WTC11 (cell line): ENCODE results near the gene ADGRL3. TPM values are rescaled to one million over a fixed set of nuclear protein-coding genes. Genes with fewer than 3 reads are reported as not detected.

Source experiments
- ATAC-seq: fragments of 200-7000 bp; cut with Tn5 transposase; 2 replicates; pipeline ENCODE4 v1.10.0; 2021; ENCODE audit warnings: mild to moderate bottlenecking, moderate library complexity
- CTCF ChIA-PET: fragments of 300-600 bp; sonication (Branson Sonifier 250); formaldehyde crosslinking; loops from one replicate; lab custom pipeline; 2021; ENCODE audit warnings: antibody characterized with exemption; lab: Charles Lee
- POLR2A ChIA-PET: fragments of 350-600 bp; sonication (Branson Sonifier 250); formaldehyde crosslinking; loops from one replicate; lab custom pipeline; 2021; ENCODE audit warnings: antibody characterized with exemption; lab: Charles Lee
- DNase-seq: peaks from one replicate; pipeline ENCODE4 v3.0.0; 2021; ENCODE audit warnings: low spot score
- H3K27ac Mint-ChIP-seq: 2 replicates; pipeline ENCODE4 v1.8.0; 2021; ENCODE audit warnings: mixed read lengths
- H3K27me3 Mint-ChIP-seq: 2 replicates; pipeline ENCODE4 v1.8.0; 2021; ENCODE audit warnings: low read depth, mild to moderate bottlenecking, moderate library complexity, mixed read lengths
- H3K36me3 Mint-ChIP-seq: 2 replicates; pipeline ENCODE4 v1.8.0; 2021; ENCODE audit warnings: mixed read lengths
- H3K4me1 Mint-ChIP-seq: 2 replicates; pipeline ENCODE4 v1.8.0; 2022; ENCODE audit warnings: mixed read lengths
- H3K4me3 Mint-ChIP-seq: 2 replicates; pipeline ENCODE4 v1.8.0; 2021; ENCODE audit warnings: mild to moderate bottlenecking, moderate library complexity, mixed read lengths
- H3K9me3 Mint-ChIP-seq: 2 replicates; pipeline ENCODE4 v1.8.0; 2021; ENCODE audit warnings: mixed read lengths
- ATF1 ChIP-seq: sonication (generic); formaldehyde crosslinking; IDR thresholded peaks from 2 replicates; pipeline ENCODE4 v1.8.1; 2023; ENCODE audit warnings: mild to moderate bottlenecking, moderate library complexity, missing genetic modification reagents
- CREM ChIP-seq: sonication (generic); formaldehyde crosslinking; IDR thresholded peaks from 2 replicates; pipeline ENCODE4 v1.8.1; 2022; ENCODE audit warnings: mild to moderate bottlenecking, missing genetic modification reagents, moderate library complexity
- ELF4 ChIP-seq: sonication (generic); formaldehyde crosslinking; IDR thresholded peaks from 2 replicates; pipeline ENCODE4 v1.8.1; 2022; ENCODE audit warnings: low read depth, mild to moderate bottlenecking, moderate library complexity, missing genetic modification reagents
- EMX1 ChIP-seq: fragments of 250-450 bp; sonication (Bioruptor Pico); IDR thresholded peaks from 2 replicates; pipeline ENCODE4 v1.8.0; 2021; ENCODE audit warnings: mild to moderate bottlenecking
- ESRRA ChIP-seq: sonication (generic); formaldehyde crosslinking; IDR thresholded peaks from 2 replicates; pipeline ENCODE4 v1.8.1; 2022; ENCODE audit warnings: mild to moderate bottlenecking, missing genetic modification reagents, borderline replicate concordance
- FOXJ3 ChIP-seq: sonication (generic); formaldehyde crosslinking; IDR thresholded peaks from 2 replicates; pipeline ENCODE4 v1.9.0; 2021; ENCODE audit warnings: missing genetic modification reagents, mild to moderate bottlenecking, borderline replicate concordance
- FOXK1 ChIP-seq: sonication (generic); formaldehyde crosslinking; IDR thresholded peaks from 2 replicates; pipeline ENCODE4 v1.8.0; 2022; ENCODE audit warnings: mild to moderate bottlenecking, moderate library complexity, missing genetic modification reagents
- IRF2 ChIP-seq: sonication (generic); formaldehyde crosslinking; IDR thresholded peaks from 2 replicates; pipeline ENCODE4 v1.8.0; 2022; ENCODE audit warnings: low read depth, missing genetic modification reagents, borderline replicate concordance
- JAZF1 ChIP-seq: fragments of 250-450 bp; sonication (Bioruptor Pico); IDR thresholded peaks from 2 replicates; pipeline ENCODE4 v1.9.0; 2021; ENCODE audit warnings: moderate library complexity, mild to moderate bottlenecking, inconsistent platforms
- NFATC4 ChIP-seq: fragments of 250-450 bp; sonication (Bioruptor Pico); IDR thresholded peaks from 2 replicates; pipeline ENCODE4 v1.9.0; 2021; ENCODE audit warnings: mild to moderate bottlenecking
- PRRX2 ChIP-seq: fragments of 250-450 bp; sonication (Bioruptor Pico); IDR thresholded peaks from 2 replicates; pipeline ENCODE4 v1.8.0; 2021; ENCODE audit warnings: mild to moderate bottlenecking
- RORB ChIP-seq: fragments of 250-450 bp; sonication (Bioruptor Pico); IDR thresholded peaks from 2 replicates; pipeline ENCODE4 v1.9.0; 2021; ENCODE audit warnings: mild to moderate bottlenecking
- TCF7 ChIP-seq: sonication (generic); formaldehyde crosslinking; IDR thresholded peaks from 2 replicates; pipeline ENCODE4 v1.8.0; 2022; ENCODE audit warnings: mild to moderate bottlenecking, low read depth, missing genetic modification reagents, moderate library complexity
- TEAD1 ChIP-seq: sonication (generic); formaldehyde crosslinking; IDR thresholded peaks from 2 replicates; pipeline ENCODE4 v1.8.0; 2022; ENCODE audit warnings: mild to moderate bottlenecking, missing genetic modification reagents
- TEAD4 ChIP-seq: sonication (generic); formaldehyde crosslinking; IDR thresholded peaks from 2 replicates; pipeline ENCODE4 v1.8.0; 2022; ENCODE audit warnings: mild to moderate bottlenecking, missing genetic modification reagents
- ZBTB21 ChIP-seq: sonication (generic); formaldehyde crosslinking; IDR thresholded peaks from 2 replicates; pipeline ENCODE4 v1.8.1; 2023; ENCODE audit warnings: mild to moderate bottlenecking, missing genetic modification reagents, borderline replicate concordance
- ZNF396 ChIP-seq: fragments of 250-450 bp; sonication (Bioruptor Pico); IDR thresholded peaks from 2 replicates; pipeline ENCODE4 v1.8.0; 2021; ENCODE audit warnings: mild to moderate bottlenecking, moderate library complexity, borderline replicate concordance
- total RNA-seq: library from RNA; stranded (reverse); gene quantifications from 3 replicates; pipeline ENCODE4 v1.2.3, GENCODE V29; 2021
- TF ChIP-seq, protein P1 (sequence below): sonication (generic); formaldehyde crosslinking; IDR thresholded peaks from 2 replicates; pipeline ENCODE4 v1.8.0; 2023; ENCODE audit warnings: missing genetic modification reagents, mild to moderate bottlenecking, borderline replicate concordance
- TF ChIP-seq, protein P2 (sequence below): fragments of 250-450 bp; sonication (Bioruptor Pico); IDR thresholded peaks from 2 replicates; pipeline ENCODE4 v2.1.2; 2022; ENCODE audit warnings: mild to moderate bottlenecking, moderate library complexity
- TF ChIP-seq, protein P3 (sequence below): sonication (generic); formaldehyde crosslinking; IDR thresholded peaks from 2 replicates; pipeline ENCODE4 v1.8.0; 2022; ENCODE audit warnings: mild to moderate bottlenecking, missing genetic modification reagents
- TF ChIP-seq, protein P4 (sequence below): fragments of 250-450 bp; sonication (Bioruptor Pico); IDR thresholded peaks from 2 replicates; pipeline ENCODE4 v1.9.0; 2021; ENCODE audit warnings: mild to moderate bottlenecking
- TF ChIP-seq, protein P5 (sequence below): fragments of 250-450 bp; sonication (Bioruptor Pico); IDR thresholded peaks from 2 replicates; pipeline ENCODE4 v1.9.0; 2021; ENCODE audit warnings: moderate library complexity, mild to moderate bottlenecking, inconsistent platforms, borderline replicate concordance
- TF ChIP-seq, protein P6 (sequence below): fragments of 250-450 bp; sonication (Bioruptor Pico); IDR thresholded peaks from 2 replicates; pipeline ENCODE4 v1.9.0; 2021; ENCODE audit warnings: mild to moderate bottlenecking
- TF ChIP-seq, protein P7 (sequence below): sonication (generic); formaldehyde crosslinking; IDR thresholded peaks from 2 replicates; pipeline ENCODE4 v1.8.0; 2022; ENCODE audit warnings: mild to moderate bottlenecking, missing genetic modification reagents

Gene ADGRL3
- total RNA-seq, 1 experiment from 2014 or later, result 8.7 TPM

DNA sequence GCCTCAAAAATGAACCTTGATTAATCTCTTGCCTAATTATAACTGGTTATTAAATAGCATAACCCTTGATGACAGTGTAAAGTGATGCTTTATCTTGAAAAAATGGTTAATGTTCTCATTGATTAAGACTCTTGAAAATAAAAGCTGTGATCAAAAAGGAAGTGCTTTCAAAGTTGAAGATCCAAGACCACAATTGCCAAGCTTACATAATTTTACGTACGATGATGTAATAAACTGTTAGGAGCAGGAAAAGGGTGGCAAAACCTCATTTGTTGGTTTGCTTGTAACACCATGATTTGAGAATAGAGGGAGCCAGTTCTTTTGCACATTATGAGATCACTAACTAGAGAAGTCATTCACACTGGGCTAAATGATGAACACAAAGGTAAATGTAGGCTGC is 322.2 kb downstream of the ADGRL3 start (continued):
- TF ChIP-seq, protein P1, sequence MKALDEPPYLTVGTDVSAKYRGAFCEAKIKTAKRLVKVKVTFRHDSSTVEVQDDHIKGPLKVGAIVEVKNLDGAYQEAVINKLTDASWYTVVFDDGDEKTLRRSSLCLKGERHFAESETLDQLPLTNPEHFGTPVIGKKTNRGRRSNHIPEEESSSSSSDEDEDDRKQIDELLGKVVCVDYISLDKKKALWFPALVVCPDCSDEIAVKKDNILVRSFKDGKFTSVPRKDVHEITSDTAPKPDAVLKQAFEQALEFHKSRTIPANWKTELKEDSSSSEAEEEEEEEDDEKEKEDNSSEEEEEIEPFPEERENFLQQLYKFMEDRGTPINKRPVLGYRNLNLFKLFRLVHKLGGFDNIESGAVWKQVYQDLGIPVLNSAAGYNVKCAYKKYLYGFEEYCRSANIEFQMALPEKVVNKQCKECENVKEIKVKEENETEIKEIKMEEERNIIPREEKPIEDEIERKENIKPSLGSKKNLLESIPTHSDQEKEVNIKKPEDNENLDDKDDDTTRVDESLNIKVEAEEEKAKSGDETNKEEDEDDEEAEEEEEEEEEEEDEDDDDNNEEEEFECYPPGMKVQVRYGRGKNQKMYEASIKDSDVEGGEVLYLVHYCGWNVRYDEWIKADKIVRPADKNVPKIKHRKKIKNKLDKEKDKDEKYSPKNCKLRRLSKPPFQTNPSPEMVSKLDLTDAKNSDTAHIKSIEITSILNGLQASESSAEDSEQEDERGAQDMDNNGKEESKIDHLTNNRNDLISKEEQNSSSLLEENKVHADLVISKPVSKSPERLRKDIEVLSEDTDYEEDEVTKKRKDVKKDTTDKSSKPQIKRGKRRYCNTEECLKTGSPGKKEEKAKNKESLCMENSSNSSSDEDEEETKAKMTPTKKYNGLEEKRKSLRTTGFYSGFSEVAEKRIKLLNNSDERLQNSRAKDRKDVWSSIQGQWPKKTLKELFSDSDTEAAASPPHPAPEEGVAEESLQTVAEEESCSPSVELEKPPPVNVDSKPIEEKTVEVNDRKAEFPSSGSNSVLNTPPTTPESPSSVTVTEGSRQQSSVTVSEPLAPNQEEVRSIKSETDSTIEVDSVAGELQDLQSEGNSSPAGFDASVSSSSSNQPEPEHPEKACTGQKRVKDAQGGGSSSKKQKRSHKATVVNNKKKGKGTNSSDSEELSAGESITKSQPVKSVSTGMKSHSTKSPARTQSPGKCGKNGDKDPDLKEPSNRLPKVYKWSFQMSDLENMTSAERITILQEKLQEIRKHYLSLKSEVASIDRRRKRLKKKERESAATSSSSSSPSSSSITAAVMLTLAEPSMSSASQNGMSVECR, result no peak
- TF ChIP-seq CREM (CRISPR knock-in tag) (no peak), RORB (CRISPR knock-in tag) (no peak), ZNF396 (no peak), TEAD1 (CRISPR knock-in tag) (no peak), ATF1 (CRISPR knock-in tag) (no peak)

DNA sequence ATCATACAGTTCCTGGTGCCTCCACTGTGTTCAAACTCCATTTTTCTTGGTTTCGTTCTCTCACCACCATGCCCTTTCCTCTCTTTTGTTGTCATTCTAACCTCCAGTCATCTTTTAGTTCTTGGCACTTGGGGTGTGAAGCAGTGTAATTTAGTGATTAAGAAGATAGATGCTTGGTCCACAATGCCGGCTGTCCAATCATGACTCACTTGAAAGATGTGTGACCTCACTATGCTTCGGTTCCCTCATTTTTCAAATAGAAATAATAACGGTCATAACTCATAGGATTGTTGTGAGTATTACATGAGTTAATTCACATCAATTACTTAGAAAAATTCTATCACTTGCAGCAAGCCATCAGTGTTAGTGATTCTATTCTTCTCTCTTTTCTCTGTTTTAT is 327.8 kb downstream of the ADGRL3 start:
- no peaks in the 10 kb centered on the region for H3K27me3 Mint-ChIP-seq
- H3K4me1 Mint-ChIP-seq, result no peaks in the 10 kb centered on the region
- TF ChIP-seq ZNF396 (no peak), ZBTB21 (no peak), TEAD4 (no peak), NFATC4 (CRISPR knock-in tag) (no peak), RORB (CRISPR knock-in tag) (no peak), TCF7 (CRISPR knock-in tag) (no peak), JAZF1 (no peak), FOXK1 (no peak), ELF4 (CRISPR knock-in tag) (no peak), ESRRA (CRISPR knock-in tag) (no peak), FOXJ3 (CRISPR knock-in tag) (no peak), EMX1 (CRISPR knock-in tag) (no peak), IRF2 (CRISPR knock-in tag) (no peak), PRRX2 (CRISPR knock-in tag) (no peak)
- TF ChIP-seq, protein P2, sequence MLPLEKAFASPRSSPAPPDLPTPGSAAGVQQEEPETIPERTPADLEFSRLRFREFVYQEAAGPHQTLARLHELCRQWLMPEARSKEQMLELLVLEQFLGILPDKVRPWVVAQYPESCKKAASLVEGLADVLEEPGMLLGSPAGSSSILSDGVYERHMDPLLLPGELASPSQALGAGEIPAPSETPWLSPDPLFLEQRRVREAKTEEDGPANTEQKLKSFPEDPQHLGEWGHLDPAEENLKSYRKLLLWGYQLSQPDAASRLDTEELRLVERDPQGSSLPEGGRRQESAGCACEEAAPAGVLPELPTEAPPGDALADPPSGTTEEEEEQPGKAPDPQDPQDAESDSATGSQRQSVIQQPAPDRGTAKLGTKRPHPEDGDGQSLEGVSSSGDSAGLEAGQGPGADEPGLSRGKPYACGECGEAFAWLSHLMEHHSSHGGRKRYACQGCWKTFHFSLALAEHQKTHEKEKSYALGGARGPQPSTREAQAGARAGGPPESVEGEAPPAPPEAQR, result no peak
- TF ChIP-seq, protein P3, sequence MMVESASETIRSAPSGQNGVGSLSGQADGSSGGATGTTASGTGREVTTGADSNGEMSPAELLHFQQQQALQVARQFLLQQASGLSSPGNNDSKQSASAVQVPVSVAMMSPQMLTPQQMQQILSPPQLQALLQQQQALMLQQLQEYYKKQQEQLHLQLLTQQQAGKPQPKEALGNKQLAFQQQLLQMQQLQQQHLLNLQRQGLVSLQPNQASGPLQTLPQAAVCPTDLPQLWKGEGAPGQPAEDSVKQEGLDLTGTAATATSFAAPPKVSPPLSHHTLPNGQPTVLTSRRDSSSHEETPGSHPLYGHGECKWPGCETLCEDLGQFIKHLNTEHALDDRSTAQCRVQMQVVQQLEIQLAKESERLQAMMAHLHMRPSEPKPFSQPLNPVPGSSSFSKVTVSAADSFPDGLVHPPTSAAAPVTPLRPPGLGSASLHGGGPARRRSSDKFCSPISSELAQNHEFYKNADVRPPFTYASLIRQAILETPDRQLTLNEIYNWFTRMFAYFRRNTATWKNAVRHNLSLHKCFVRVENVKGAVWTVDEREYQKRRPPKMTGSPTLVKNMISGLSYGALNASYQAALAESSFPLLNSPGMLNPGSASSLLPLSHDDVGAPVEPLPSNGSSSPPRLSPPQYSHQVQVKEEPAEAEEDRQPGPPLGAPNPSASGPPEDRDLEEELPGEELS (CRISPR knock-in tag), result no peak
- TF ChIP-seq, protein P4, sequence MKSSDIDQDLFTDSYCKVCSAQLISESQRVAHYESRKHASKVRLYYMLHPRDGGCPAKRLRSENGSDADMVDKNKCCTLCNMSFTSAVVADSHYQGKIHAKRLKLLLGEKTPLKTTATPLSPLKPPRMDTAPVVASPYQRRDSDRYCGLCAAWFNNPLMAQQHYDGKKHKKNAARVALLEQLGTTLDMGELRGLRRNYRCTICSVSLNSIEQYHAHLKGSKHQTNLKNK (CRISPR knock-in tag), result no peak
- TF ChIP-seq, protein P5, sequence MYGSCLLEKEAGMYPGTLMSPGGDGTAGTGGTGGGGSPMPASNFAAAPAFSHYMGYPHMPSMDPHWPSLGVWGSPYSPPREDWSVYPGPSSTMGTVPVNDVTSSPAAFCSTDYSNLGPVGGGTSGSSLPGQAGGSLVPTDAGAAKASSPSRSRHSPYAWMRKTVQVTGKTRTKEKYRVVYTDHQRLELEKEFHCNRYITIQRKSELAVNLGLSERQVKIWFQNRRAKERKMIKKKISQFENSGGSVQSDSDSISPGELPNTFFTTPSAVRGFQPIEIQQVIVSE (CRISPR knock-in tag), result no peak
- TF ChIP-seq, protein P6, sequence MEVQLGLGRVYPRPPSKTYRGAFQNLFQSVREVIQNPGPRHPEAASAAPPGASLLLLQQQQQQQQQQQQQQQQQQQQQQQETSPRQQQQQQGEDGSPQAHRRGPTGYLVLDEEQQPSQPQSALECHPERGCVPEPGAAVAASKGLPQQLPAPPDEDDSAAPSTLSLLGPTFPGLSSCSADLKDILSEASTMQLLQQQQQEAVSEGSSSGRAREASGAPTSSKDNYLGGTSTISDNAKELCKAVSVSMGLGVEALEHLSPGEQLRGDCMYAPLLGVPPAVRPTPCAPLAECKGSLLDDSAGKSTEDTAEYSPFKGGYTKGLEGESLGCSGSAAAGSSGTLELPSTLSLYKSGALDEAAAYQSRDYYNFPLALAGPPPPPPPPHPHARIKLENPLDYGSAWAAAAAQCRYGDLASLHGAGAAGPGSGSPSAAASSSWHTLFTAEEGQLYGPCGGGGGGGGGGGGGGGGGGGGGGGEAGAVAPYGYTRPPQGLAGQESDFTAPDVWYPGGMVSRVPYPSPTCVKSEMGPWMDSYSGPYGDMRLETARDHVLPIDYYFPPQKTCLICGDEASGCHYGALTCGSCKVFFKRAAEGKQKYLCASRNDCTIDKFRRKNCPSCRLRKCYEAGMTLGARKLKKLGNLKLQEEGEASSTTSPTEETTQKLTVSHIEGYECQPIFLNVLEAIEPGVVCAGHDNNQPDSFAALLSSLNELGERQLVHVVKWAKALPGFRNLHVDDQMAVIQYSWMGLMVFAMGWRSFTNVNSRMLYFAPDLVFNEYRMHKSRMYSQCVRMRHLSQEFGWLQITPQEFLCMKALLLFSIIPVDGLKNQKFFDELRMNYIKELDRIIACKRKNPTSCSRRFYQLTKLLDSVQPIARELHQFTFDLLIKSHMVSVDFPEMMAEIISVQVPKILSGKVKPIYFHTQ, result no peak
- TF ChIP-seq, protein P7, sequence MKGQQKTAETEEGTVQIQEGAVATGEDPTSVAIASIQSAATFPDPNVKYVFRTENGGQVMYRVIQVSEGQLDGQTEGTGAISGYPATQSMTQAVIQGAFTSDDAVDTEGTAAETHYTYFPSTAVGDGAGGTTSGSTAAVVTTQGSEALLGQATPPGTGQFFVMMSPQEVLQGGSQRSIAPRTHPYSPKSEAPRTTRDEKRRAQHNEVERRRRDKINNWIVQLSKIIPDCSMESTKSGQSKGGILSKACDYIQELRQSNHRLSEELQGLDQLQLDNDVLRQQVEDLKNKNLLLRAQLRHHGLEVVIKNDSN (CRISPR knock-in tag), result no peak
- TF ChIP-seq, all 79 proteins: peak for 0
- Mint-ChIP-seq H3K36me3 (no peaks in the 10 kb centered on the region), H3K4me3 (no peak overlapping the region), H3K27ac (no peak overlapping the region), H3K9me3 (no peaks in the 10 kb centered on the region)
- no peak for ATAC-seq
- no peak for DNase-seq
- ChIA-PET POLR2A (no interaction called here), CTCF (no interaction called here)
